Effector memory CD4-positive, alpha-beta T cell (primary cell): Measurements from ENCODE around the gene PTMS.

Experiments
- DNase-seq, 3 donors: peaks; one replicate each; pipeline ENCODE4 v3.0.0-alpha.2; 2020
- H3K27ac ChIP-seq: 2 replicates; pipeline ENCODE4 v1.7.0; 2013; ENCODE audit warnings: mild to moderate bottlenecking, low read length, moderate library complexity; ENCODE audit not compliant: insufficient read depth, poor library complexity, severe bottlenecking
- H3K27me3 ChIP-seq: replicated peaks from 2 replicates; pipeline ENCODE4 v1.7.0; 2013; ENCODE audit warnings: mild to moderate bottlenecking, low read length; ENCODE audit not compliant: insufficient read depth, control insufficient read depth, poor library complexity, severe bottlenecking
- H3K36me3 ChIP-seq: 2 replicates; pipeline ENCODE4 v1.7.0; 2013; ENCODE audit warnings: mild to moderate bottlenecking, low read length, moderate library complexity; ENCODE audit not compliant: control insufficient read depth, insufficient read depth
- H3K4me1 ChIP-seq: 2 replicates; pipeline ENCODE4 v1.7.0; 2013; ENCODE audit warnings: low read length, mild to moderate bottlenecking; ENCODE audit not compliant: control insufficient read depth, insufficient read depth, poor library complexity, severe bottlenecking
- H3K4me3 ChIP-seq: 2 replicates; pipeline ENCODE4 v1.7.0; 2013; ENCODE audit warnings: low read length, low read depth, mild to moderate bottlenecking; ENCODE audit not compliant: insufficient read depth, poor library complexity, severe bottlenecking
- H3K9me3 ChIP-seq: 2 replicates; pipeline ENCODE4 v1.7.0; 2013; ENCODE audit warnings: mild to moderate bottlenecking, low read length, moderate library complexity; ENCODE audit not compliant: control insufficient read depth
- total RNA-seq, 3 donors: gene quantifications; one replicate each; lab custom pipeline; 2026; lab: John Stamatoyannopoulos, UW

The PTMS gene
- total RNA-seq = 1.4 to 2.1 (median 2.0) reads per million in 3 donors

- no peaks in the 10 kb centered on the region for H3K9me3 ChIP-seq
- H3K36me3 ChIP-seq = no peaks in the 10 kb centered on the region
- H3K4me1 ChIP-seq = peaks cover 21% of the 10 kb centered on the region
- no peak for DNase-seq
- H3K27me3 ChIP-seq = peaks cover 12% of the 10 kb centered on the region
- H3K27ac ChIP-seq = no peak within 1 kb of the TSS
- H3K4me3 ChIP-seq = peak within 1 kb of the TSS; percentile 53
These were observed at the start of gene PTMS for GRCh38 chr12:6765634-6766581. TSS of gene PTMS (plus strand) at chr12:6766363. CDS start at chr12:6766706, 343 bp downstream.

GRCh38 chr12:6716874-6717437 is 49.2 kb upstream of the PTMS start:
- no peak overlapping the region for H3K4me3 ChIP-seq
- H3K27ac ChIP-seq = no peak overlapping the region
- H3K9me3 ChIP-seq = no peaks in the 10 kb centered on the region
- no peak for DNase-seq
- no peaks in the 10 kb centered on the region for H3K36me3 ChIP-seq
- H3K4me1 ChIP-seq = no peaks in the 10 kb centered on the region
- no peaks in the 10 kb centered on the region for H3K27me3 ChIP-seq

GRCh38 chr12:6722863-6723262 is 43.3 kb upstream of the PTMS start:
- H3K4me1 ChIP-seq = peaks cover 8% of the 10 kb centered on the region
- H3K27ac ChIP-seq = no peak overlapping the region
- H3K4me3 ChIP-seq = no peak overlapping the region
- peaks cover 3% of the 10 kb centered on the region for H3K36me3 ChIP-seq
- no peaks in the 10 kb centered on the region for H3K9me3 ChIP-seq
- DNase-seq = no peak
- no peaks in the 10 kb centered on the region for H3K27me3 ChIP-seq

- peak within 1 kb of the TSS; percentile 53 for H3K4me3 ChIP-seq
- peaks cover 8% of the 10 kb centered on the region for H3K4me1 ChIP-seq
- H3K9me3 ChIP-seq = no peaks in the 10 kb centered on the region
- peak within 1 kb of the TSS; percentile 73 for H3K27ac ChIP-seq
- DNase-seq = peak; percentile 89 to 91 (median 89)
- H3K36me3 ChIP-seq = peaks cover 13% of the 10 kb centered on the region
- no peaks in the 10 kb centered on the region for H3K27me3 ChIP-seq
These were observed 42.4 kb upstream of the PTMS start, which contains the start of gene COPS7A for GRCh38 chr12:6723607-6724408. TSS of gene COPS7A (plus strand) at chr12:6724046. CDS start at chr12:6724657, 611 bp downstream.

GRCh38 chr12:6724409-6724797 is 41.8 kb upstream of the PTMS start:
- H3K4me1 ChIP-seq = peaks cover 8% of the 10 kb centered on the region
- H3K27me3 ChIP-seq = no peaks in the 10 kb centered on the region
- no peaks in the 10 kb centered on the region for H3K9me3 ChIP-seq
- H3K36me3 ChIP-seq = peaks cover 19% of the 10 kb centered on the region
- peak overlapping the region; percentile 73 for H3K27ac ChIP-seq
- H3K4me3 ChIP-seq = peak overlapping the region; percentile 53
- DNase-seq = peak in 1 of 3 donors; percentile 16

GRCh38 chr12:6725350-6725749 is 40.8 kb upstream of the PTMS start:
- Histone ChIP-seq H3K27me3 (no peaks in the 10 kb centered on the region), H3K36me3 (peaks cover 28% of the 10 kb centered on the region), H3K4me1 (peaks cover 8% of the 10 kb centered on the region), H3K27ac (no peak overlapping the region), H3K4me3 (no peak overlapping the region), H3K9me3 (no peaks in the 10 kb centered on the region)
- DNase-seq = no peak

GRCh38 chr12:6729186-6729585 is 37.0 kb upstream of the PTMS start:
- no peak for DNase-seq
- Histone ChIP-seq H3K4me3 (no peak overlapping the region), H3K27me3 (no peaks in the 10 kb centered on the region), H3K4me1 (peaks cover 7% of the 10 kb centered on the region), H3K27ac (no peak overlapping the region), H3K9me3 (no peaks in the 10 kb centered on the region), H3K36me3 (peaks cover 47% of the 10 kb centered on the region)

- H3K4me1 ChIP-seq = no peaks in the 10 kb centered on the region
- peaks cover 52% of the 10 kb centered on the region for H3K36me3 ChIP-seq
- H3K9me3 ChIP-seq = no peaks in the 10 kb centered on the region
- no peak overlapping the region for H3K27ac ChIP-seq
- no peak for DNase-seq
- no peak overlapping the region for H3K4me3 ChIP-seq
- H3K27me3 ChIP-seq = no peaks in the 10 kb centered on the region
These were observed 36.0 kb upstream of the PTMS start for GRCh38 chr12:6730169-6730568.

GRCh38 chr12:6734506-6735387 is 31.4 kb upstream of the PTMS start:
- Histone ChIP-seq H3K27ac (no peak overlapping the region), H3K9me3 (no peaks in the 10 kb centered on the region), H3K27me3 (no peaks in the 10 kb centered on the region), H3K36me3 (peaks cover 30% of the 10 kb centered on the region), H3K4me1 (no peaks in the 10 kb centered on the region), H3K4me3 (no peak overlapping the region)
- DNase-seq = no peak
